HepG2 (cell line): Measurements from ENCODE around the gene CLEC16A. TPM values are rescaled to one million over a fixed set of nuclear protein-coding genes. Genes with fewer than 3 reads are reported as not detected.
A peak's percentile ranks its signal among the peaks of the same experiment; 100 is the strongest.

Experiments used
- ETV5 ChIP-seq: IDR thresholded peaks from 2 replicates; pipeline ENCODE4 v1.6.1; 2018; ENCODE audit warnings: missing biosample characterization, missing genetic modification reagents, inconsistent platforms, borderline replicate concordance
- HMGA1 ChIP-seq: sonication (generic); formaldehyde crosslinking; conservative IDR thresholded peaks from 2 replicates; pipeline ENCODE4 v1.4.0; 2020; ENCODE audit warnings: missing genetic modification reagents
- MXI1 ChIP-seq: IDR thresholded peaks from 3 replicates; pipeline ENCODE4 v1.6.1; 2012; ENCODE audit warnings: low read depth, low read length, inconsistent platforms, borderline replicate concordance
- NFE2L1 ChIP-seq: sonication (generic); formaldehyde crosslinking; IDR thresholded peaks from 2 replicates; pipeline ENCODE4 v1.4.0; 2020; ENCODE audit warnings: missing genetic modification reagents, mild to moderate bottlenecking, borderline replicate concordance
- POLR2AphosphoS2 ChIP-seq: IDR thresholded peaks from 2 replicates; pipeline ENCODE4 v1.6.1; 2011; ENCODE audit warnings: low read depth, low read length, improper control_type of control experiment
- SIX4 ChIP-seq: sonication (generic); formaldehyde crosslinking; IDR thresholded peaks from 2 replicates; pipeline ENCODE4 v1.4.0; 2020; ENCODE audit warnings: missing genetic modification reagents
- SOX6 ChIP-seq, 2 experiments: fragments of 450-650 bp in 1 of 2; sonication (generic) in 1 of 2; formaldehyde crosslinking in 1 of 2; IDR thresholded peaks; 2 replicates each; pipeline versions ENCODE4 v1.4.0 to v1.6.1; 2017 to 2020; ENCODE audit warnings: antibody characterized with exemption in 1 of 2, mild to moderate bottlenecking in 1 of 2, missing genetic modification reagents in 1 of 2
- ZC3H13 ChIP-seq: sonication (generic); formaldehyde crosslinking; IDR thresholded peaks from 2 replicates; pipeline ENCODE4 v1.8.1; 2023; ENCODE audit warnings: mild to moderate bottlenecking, missing genetic modification reagents, moderate library complexity
- ZNF207 ChIP-seq: fragments of 450-650 bp; IDR thresholded peaks from 2 replicates; pipeline ENCODE4 v1.6.1; 2016; ENCODE audit warnings: antibody characterized with exemption, borderline replicate concordance
- ZNF331 ChIP-seq: sonication (generic); formaldehyde crosslinking; IDR thresholded peaks from 2 replicates; pipeline ENCODE4 v1.4.0; 2020; ENCODE audit warnings: missing genetic modification reagents
- polyA plus RNA-seq, 8 experiments: library from polyadenylated mRNA; depleted of rRNA in 3 of 8; stranded (reverse) in 7 of 8; unstranded in 1 of 8; fragments of >200 nt; fragmentation: Illumina TruSeq in 4 of 8; extraction: Trizol in 4 of 8; gene quantifications; 2 replicates each; pipeline versions ENCODE4 v1.2.1 to v1.2.3, GENCODE V29; 2011 to 2016; ENCODE audit warnings: low read depth in 4 of 8, missing spikeins in 1 of 8, mixed read lengths in 1 of 8; ENCODE audit not compliant: insufficient read depth in 1 of 8
- total RNA-seq, 5 experiments: library from RNA; depleted of rRNA; stranded (reverse); fragments of >200 nt; fragmentation: Illumina TruSeq; extraction: Trizol; gene quantifications; 2 replicates each; pipeline ENCODE4 v1.2.3, GENCODE V29; 2016; ENCODE audit warnings: low read depth in 1 of 5
- TF ChIP-seq, protein P1 (sequence below), 2 experiments: fragments of 450-650 bp in 1 of 2; sonication (generic) in 1 of 2; formaldehyde crosslinking in 1 of 2; IDR thresholded peaks; 2 replicates each; pipeline versions ENCODE4 v1.6.1 to v1.8.0; 2016 to 2022; ENCODE audit warnings: antibody characterized with exemption in 1 of 2, mild to moderate bottlenecking in 1 of 2, missing genetic modification reagents in 1 of 2
- TF ChIP-seq, protein P2 (sequence below): sonication (generic); formaldehyde crosslinking; conservative IDR thresholded peaks from 2 replicates; pipeline ENCODE4 v1.8.0; 2022; ENCODE audit warnings: missing genetic modification reagents
- TF ChIP-seq, protein P3 (sequence below): sonication (generic); formaldehyde crosslinking; IDR thresholded peaks from 2 replicates; pipeline ENCODE4 v1.8.1; 2022; ENCODE audit warnings: low read depth, mild to moderate bottlenecking, missing genetic modification reagents

Gene CLEC16A
- total and polyA plus RNA-seq, 2 of the 13 experiments (the other 11 are each of a cell fraction or from before 2014, with no cell fraction given) = 8.5 to 10.3 TPM

DNA sequence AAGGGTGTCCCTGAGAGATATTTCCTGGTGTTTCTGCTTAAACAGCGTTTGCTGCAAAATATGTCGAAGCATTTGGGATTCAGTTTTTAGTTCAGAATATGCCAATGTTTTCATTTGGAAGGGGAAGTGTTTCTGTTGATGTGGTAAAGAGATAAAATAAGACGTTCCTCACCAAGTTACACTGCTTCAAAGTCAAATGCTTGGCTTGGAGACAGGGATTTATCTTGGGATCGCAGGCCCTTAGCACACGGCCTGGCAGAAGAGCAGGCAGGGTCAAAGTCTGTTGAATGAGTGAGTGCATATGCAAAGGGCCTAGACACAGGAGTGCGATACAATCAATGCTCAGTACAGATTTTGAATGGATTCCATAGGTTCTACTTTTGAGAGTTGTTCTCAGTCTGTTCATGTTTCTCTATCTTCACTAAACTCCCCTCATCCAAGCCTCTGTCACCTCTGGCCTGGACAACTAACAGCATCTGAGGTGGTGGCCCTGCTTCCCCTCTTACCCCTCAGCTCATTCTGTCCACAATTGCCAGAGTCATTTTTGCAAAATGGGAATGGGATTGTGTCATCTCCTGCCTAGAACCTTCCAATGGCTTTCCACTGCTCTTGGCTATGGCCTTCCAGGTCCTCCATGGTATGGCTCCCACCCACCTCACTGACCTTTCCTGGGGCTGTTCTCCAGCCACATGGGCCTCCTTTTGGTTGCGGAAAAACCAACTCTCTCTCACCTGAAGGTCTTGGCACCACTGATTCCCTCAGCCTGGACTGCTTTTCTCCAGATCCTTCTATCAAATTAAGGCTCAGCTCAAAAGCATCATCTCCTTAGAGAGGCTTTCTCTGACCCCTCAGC is 5.3 kb upstream of the CLEC16A start (continued):
- TF ChIP-seq, protein P1, sequence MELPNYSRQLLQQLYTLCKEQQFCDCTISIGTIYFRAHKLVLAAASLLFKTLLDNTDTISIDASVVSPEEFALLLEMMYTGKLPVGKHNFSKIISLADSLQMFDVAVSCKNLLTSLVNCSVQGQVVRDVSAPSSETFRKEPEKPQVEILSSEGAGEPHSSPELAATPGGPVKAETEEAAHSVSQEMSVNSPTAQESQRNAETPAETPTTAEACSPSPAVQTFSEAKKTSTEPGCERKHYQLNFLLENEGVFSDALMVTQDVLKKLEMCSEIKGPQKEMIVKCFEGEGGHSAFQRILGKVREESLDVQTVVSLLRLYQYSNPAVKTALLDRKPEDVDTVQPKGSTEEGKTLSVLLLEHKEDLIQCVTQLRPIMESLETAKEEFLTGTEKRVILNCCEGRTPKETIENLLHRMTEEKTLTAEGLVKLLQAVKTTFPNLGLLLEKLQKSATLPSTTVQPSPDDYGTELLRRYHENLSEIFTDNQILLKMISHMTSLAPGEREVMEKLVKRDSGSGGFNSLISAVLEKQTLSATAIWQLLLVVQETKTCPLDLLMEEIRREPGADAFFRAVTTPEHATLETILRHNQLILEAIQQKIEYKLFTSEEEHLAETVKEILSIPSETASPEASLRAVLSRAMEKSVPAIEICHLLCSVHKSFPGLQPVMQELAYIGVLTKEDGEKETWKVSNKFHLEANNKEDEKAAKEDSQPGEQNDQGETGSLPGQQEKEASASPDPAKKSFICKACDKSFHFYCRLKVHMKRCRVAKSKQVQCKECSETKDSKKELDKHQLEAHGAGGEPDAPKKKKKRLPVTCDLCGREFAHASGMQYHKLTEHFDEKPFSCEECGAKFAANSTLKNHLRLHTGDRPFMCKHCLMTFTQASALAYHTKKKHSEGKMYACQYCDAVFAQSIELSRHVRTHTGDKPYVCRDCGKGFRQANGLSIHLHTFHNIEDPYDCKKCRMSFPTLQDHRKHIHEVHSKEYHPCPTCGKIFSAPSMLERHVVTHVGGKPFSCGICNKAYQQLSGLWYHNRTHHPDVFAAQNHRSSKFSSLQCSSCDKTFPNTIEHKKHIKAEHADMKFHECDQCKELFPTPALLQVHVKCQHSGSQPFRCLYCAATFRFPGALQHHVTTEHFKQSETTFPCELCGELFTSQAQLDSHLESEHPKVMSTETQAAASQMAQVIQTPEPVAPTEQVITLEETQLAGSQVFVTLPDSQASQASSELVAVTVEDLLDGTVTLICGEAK (IDR thresholded peaks at IDR 0.05) = no peak
- TF ChIP-seq, protein P1 (CRISPR knock-in tag; IDR thresholded peaks at IDR 0.05) = no peak
- no peak for TF ChIP-seq ZNF207
- TF ChIP-seq ZC3H13 (CRISPR knock-in tag) = 0 out of 2 replicates have a peak, but pooled peaks have one; percentile 43
- 0 out of 2 replicates have a peak, but pooled peaks have one; percentile 16 for TF ChIP-seq ZNF331 (CRISPR knock-in tag)
- TF ChIP-seq MXI1 = peak; percentile 32; the same call in 1 of the 3 replicates
- TF ChIP-seq SIX4 (CRISPR knock-in tag) = 0 out of 2 replicates have a peak, but pooled peaks have one; percentile 15
- TF ChIP-seq NFE2L1 (CRISPR knock-in tag) = no peak
- TF ChIP-seq, protein P2, sequence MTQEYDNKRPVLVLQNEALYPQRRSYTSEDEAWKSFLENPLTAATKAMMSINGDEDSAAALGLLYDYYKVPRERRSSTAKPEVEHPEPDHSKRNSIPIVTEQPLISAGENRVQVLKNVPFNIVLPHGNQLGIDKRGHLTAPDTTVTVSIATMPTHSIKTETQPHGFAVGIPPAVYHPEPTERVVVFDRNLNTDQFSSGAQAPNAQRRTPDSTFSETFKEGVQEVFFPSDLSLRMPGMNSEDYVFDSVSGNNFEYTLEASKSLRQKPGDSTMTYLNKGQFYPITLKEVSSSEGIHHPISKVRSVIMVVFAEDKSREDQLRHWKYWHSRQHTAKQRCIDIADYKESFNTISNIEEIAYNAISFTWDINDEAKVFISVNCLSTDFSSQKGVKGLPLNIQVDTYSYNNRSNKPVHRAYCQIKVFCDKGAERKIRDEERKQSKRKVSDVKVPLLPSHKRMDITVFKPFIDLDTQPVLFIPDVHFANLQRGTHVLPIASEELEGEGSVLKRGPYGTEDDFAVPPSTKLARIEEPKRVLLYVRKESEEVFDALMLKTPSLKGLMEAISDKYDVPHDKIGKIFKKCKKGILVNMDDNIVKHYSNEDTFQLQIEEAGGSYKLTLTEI (CRISPR knock-in tag) = no peak
- no peak for TF ChIP-seq HMGA1 (CRISPR knock-in tag)
- 0 out of 2 replicates have a peak, but pooled peaks have one; percentile 4 for TF ChIP-seq ETV5 (CRISPR knock-in tag)
- no peak for TF ChIP-seq SOX6 (IDR thresholded peaks at IDR 0.05)
- TF ChIP-seq SOX6 (CRISPR knock-in tag; IDR thresholded peaks at IDR 0.05) = peak; percentile 14; the same call in 1 of the 2 replicates
- TF ChIP-seq, protein P3, sequence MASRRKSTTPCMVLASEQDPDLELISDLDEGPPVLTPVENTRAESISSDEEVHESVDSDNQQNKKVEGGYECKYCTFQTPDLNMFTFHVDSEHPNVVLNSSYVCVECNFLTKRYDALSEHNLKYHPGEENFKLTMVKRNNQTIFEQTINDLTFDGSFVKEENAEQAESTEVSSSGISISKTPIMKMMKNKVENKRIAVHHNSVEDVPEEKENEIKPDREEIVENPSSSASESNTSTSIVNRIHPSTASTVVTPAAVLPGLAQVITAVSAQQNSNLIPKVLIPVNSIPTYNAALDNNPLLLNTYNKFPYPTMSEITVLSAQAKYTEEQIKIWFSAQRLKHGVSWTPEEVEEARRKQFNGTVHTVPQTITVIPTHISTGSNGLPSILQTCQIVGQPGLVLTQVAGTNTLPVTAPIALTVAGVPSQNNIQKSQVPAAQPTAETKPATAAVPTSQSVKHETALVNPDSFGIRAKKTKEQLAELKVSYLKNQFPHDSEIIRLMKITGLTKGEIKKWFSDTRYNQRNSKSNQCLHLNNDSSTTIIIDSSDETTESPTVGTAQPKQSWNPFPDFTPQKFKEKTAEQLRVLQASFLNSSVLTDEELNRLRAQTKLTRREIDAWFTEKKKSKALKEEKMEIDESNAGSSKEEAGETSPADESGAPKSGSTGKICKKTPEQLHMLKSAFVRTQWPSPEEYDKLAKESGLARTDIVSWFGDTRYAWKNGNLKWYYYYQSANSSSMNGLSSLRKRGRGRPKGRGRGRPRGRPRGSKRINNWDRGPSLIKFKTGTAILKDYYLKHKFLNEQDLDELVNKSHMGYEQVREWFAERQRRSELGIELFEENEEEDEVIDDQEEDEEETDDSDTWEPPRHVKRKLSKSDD (CRISPR knock-in tag) = no peak
- no peak for TF ChIP-seq POLR2AphosphoS2
